22Rv1 (cell line): ENCODE measurements around the gene ANGPTL7.

Experiments
- H3K27ac ChIP-seq: fragments of 450-650 bp; 2 replicates; pipeline ENCODE4 v1.5.1; 2017
- CTCF ChIP-seq: fragments of 450-650 bp; IDR thresholded peaks from 2 replicates; pipeline ENCODE4 v1.5.1; 2017; ENCODE audit warnings: mild to moderate bottlenecking
- ZFX ChIP-seq: fragments of 450-650 bp; IDR thresholded peaks from 2 replicates; pipeline ENCODE4 v1.6.1; 2017; ENCODE audit warnings: antibody characterized with exemption, borderline replicate concordance

Gene ANGPTL7

GRCh38 chr1:11150326-11150725 lies 38.8 kb upstream of the ANGPTL7 start:
- TF ChIP-seq CTCF (no peak), ZFX (no peak)
- no peak overlapping the region for H3K27ac ChIP-seq

- H3K27ac ChIP-seq: no peak overlapping the region
- no peak for TF ChIP-seq CTCF
- no peak for TF ChIP-seq ZFX
These were observed 38.0 kb upstream of the ANGPTL7 start for GRCh38 chr1:11151114-11151513.

- no peak for TF ChIP-seq ZFX
- TF ChIP-seq CTCF: no peak
These were observed 37.1 kb upstream of the ANGPTL7 start for GRCh38 chr1:11151826-11152612.

GRCh38 chr1:11152755-11153154 lies 36.4 kb upstream of the ANGPTL7 start:
- TF ChIP-seq ZFX (no peak), CTCF (no peak)
- no peak overlapping the region for H3K27ac ChIP-seq

More at GRCh38 chr1:11151826-11152612, 37.1 kb upstream of the ANGPTL7 start:
- no peak overlapping the region for H3K27ac ChIP-seq

GRCh38 chr1:11153184-11153583 lies 36.0 kb upstream of the ANGPTL7 start:
- TF ChIP-seq ZFX: no peak
- TF ChIP-seq CTCF: no peak
- no peak overlapping the region for H3K27ac ChIP-seq

GRCh38 chr1:11156441-11156840 lies 32.7 kb upstream of the ANGPTL7 start:
- H3K27ac ChIP-seq: no peak overlapping the region
- TF ChIP-seq CTCF (no peak), ZFX (no peak)

GRCh38 chr1:11156963-11157362 lies 32.2 kb upstream of the ANGPTL7 start:
- no peak overlapping the region for H3K27ac ChIP-seq
- TF ChIP-seq ZFX (no peak), CTCF (no peak)
